Activated CD4-positive, alpha-beta T cell treated with anti-CD3 and anti-CD28 coated beads, Interleukin-10, Interleukin-2, amounts not matched to agents 100 ng/mL and 50 ng/mL, durations not matched to agents 16 hours and 8 hours (primary cell): ENCODE results near the gene SLC40A1.

Experiments used
- DNase-seq: peaks from one replicate; pipeline ENCODE4 v3.0.0-alpha.2; 2020

SLC40A1 gene

DNA sequence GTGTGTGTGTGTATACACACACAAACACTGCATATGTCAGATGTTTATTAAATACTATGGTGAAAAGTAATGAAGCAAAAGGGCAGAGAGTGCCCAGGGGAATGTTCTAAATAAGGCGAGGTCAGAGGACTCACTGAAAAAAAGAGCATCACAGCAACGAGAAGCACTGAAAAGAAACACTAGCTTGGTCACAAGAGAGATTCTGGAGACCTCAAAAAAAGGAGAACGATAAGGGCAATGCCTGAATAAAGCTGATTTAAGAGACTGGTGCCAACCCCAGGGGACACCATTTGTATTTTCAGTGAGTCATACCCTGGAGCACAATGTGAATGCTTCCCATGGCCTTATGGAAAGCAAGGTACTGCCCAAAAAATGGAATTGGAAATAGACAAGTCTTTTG is 14.5 kb downstream of the SLC40A1 start:
- DNase-seq = no peak

- no peak for DNase-seq
Observed at GRCh38 chr2:189561371-189562038, 19.1 kb downstream of the SLC40A1 start.

DNA sequence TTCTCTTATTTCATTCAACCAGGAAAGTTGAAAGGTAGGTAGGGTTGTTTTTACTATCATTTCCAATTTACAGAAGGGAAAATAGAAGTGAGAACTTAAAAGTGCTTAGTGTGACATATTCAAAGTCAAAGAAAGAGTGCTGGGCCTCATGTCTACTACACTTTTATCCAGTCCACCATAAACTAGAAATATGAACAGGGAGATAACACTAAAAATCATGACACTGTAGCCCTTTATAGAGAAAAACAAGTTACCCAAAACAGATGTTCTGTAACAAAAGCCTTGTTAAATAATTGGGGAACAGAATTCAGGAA is 20.4 kb downstream of the SLC40A1 start:
- no peak for DNase-seq

DNA sequence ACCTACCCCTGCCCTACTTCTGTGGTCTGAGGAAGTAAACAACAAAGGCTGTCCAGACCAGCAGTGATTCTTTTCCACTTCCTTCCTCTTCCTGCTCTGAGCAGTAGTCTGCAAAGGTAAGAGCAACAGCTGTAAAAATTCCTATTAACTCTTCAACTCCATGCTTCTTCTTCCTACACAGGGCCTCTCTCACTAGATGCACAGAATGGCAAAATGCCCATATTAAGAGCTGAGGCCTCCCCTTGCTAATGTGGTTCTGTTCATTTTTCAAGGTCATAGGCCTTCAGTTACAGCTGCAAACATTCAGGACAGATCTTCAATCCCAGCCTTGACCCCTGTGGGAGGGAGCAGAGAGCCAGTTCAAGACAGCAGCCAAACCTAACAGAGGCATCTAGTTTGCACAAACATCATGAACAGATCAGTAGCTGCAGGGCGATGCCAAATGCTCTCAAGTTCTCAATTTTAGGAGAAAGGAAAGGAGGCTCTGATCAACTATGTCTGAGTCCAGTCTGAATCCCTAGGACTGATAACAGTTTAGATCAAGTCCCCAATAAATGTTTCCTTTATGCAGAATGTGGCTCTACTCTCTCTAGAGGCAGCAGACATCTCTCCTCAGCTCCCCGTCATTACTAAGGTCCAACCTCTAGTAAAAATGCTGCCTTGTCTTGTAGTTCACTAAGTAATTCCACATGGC is 20.9 kb downstream of the SLC40A1 start:
- no peak for DNase-seq

- DNase-seq = no peak
Observed at GRCh38 chr2:189558516-189559272, 21.9 kb downstream of the SLC40A1 start.

DNA sequence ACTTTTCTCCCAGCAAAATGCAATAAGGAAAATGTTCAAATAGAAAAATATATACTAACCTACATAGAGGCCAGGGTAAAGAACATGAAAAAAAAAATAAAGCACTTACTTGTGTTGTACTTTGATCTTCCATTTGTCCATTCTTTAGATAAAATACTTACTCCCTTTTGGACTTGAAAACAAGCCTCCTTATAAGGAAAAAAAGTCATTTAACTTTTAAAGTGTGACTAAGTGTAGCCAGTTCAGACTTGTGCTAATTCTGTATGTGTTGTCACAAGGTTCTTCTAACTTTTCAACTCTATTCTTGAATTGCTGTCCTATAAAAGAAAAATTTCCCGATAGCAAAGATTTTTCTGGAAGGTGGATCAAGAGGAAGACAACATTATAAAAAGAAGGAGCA is 23.2 kb downstream of the SLC40A1 start:
- no peak for DNase-seq

- DNase-seq = no peak
Observed at GRCh38 chr2:189556526-189556925, 24.1 kb downstream of the SLC40A1 start.

DNA sequence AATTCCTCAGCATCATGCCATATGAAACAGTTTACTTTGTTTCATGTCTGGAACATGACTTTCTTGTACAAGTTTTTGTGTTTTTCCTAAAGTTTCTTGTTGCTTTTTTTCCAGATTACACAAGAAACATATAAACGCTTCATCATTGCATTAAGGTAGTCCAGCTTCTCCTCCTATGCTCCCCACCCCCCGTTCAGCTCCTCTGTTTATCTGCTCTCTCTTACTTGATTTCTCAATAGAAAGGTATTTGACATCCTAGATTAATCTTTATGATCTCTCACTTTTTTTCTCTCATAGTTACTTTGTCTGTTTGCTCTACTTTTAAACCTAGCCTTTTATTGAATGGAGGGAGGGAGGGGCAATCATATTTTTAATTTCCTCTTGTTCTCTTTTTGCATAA is 25.4 kb downstream of the SLC40A1 start:
- DNase-seq = no peak

DNA sequence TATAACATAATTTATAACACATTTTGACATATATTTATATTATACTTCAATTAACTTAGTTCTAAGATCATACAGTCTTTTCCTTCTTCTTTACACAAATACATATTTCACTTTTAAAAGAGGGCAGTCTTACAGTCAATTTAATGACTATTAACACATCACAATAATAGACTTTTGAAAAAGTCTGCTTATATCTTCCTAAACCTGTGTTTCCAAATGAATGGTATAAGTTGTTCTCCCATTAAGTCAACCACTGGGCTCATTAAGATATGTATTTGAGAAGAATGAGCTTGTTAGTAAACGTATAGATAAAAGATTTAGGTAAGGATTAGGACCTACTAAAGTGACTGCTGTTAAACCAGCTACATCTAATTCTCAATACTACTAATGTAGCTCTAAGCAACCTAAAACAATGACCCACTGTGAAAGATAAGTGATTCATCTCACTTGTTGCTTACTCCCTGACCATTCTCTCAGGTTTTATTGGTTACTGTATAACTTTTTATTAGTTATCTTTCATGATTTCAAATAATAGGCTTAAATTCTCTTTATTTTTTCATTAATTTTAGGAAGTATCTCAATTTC is 27.0 kb downstream of the SLC40A1 start:
- DNase-seq = no peak

DNA sequence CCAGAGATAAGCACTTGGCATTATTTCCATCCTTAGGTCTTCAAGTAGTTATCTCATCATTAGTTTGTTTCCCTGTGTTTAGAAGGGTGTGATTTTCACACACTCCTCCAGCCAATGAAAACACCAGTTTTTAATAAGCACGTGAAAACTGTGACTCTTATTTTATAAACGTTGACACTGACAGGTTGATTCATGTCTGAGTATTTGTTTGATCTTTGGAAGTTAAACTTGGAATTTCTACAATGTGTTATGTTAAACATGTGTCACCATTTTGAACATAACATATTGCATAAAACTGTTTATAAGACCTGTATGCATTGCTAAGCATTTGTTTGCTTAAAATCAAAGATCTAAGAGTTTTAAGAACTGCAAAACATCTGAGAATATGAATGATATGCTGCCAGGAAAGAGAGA is 27.6 kb downstream of the SLC40A1 start:
- DNase-seq = no peak

DNA sequence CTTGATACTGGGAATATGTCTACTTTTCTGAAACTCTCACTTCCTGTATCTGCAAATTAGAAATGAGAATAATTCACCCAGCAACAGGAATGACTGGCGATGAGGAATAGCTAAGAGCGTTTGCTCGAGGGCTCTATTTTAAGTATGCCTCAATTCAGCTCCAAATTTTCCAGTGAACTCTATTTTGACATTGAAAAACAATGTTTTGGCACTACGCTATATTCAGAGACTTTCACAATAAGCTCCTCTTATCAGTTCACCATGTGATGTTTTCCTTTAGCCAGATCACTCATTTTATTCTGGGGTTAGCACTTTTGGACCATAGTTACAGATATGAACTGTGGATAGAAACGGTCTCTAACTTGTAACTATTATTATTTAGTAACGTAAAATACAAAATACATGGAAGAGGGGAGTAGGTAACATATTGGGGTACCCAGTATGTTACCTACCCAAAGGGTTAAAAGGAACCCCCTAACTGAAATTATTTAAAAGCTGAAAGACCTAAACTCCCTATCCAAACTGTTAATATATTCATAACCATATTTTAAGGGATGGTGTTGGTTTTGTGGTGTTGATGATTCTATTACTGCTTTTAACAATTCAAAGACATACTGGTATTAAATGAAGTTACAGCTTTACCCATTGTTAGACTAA is 28.1 kb downstream of the SLC40A1 start:
- no peak for DNase-seq

- no peak for DNase-seq
Observed at GRCh38 chr2:189551808-189552207, 28.8 kb downstream of the SLC40A1 start.

DNA sequence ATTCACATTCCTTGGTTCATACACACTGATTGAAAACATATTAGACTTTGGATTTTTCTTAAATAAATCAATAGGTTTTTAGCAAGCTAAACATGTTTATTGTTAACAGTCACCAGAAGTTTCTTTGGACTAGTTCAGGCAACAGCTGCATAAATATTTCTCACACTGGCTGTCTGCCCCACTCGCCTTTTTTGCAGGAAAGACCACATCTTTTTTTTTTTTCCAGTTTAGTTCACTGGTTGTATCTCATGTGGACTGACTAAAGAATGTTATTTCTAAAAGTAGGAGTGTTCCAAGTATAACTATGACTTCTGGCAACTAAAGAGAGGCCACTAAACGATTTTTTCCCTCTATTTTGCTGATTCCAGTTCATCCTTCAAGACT is 31.1 kb downstream of the SLC40A1 start:
- DNase-seq = no peak

DNA sequence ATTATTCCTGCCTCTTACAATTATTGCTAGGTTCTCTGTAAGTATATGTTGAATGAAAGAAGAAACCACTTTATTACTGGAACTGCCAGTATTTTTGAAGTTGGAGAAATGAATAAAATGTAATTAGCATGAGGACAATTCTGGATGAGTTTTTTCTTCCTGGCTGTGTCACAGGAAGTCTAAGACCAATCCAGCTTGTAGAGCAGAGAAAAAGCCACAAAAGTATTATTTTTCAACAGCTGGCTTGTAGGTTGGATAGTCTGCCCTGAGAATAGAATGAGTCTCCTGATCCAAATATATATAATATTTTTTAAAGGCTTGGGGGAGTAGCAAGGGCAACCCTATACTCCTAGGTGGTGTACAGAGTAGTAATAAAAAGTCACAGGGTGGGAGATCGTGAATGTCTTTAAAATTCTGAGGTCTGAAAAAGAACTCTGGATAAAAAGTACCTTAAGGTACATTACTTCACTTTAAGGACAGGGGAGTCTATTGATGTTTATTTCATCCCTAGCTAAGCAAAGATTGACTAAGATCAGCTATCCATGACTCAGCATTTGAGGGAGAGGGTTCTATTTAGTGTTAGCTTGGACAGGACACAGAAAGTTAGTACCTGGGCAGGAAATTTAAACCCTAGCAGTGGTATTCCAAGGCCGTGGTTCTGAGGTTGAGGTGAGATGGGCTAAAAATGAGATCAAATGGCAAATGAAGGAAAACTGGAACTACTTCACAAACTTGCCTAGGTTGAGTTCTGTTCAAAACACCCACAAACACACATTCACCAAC is 31.7 kb downstream of the SLC40A1 start:
- DNase-seq = no peak

DNA sequence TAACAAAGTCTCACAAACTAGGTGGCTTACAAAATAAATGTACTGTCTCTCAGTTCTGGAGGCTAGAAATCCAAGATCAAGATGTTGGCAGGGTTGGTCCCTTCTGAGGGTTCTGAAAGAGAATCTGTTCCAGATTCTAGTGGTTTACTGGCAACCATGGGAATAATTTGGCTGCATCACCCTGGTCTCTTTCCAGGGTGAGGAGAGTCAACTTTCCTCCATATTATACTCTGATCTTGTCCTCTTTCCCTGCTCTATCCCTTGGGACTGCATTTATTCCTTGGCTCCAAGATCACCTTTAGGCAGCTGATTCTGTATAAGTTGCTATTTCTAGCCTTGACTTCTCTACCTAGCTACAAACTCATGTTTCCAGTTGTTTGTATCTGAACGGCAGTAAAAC is 35.2 kb downstream of the SLC40A1 start:
- no peak for DNase-seq

DNA sequence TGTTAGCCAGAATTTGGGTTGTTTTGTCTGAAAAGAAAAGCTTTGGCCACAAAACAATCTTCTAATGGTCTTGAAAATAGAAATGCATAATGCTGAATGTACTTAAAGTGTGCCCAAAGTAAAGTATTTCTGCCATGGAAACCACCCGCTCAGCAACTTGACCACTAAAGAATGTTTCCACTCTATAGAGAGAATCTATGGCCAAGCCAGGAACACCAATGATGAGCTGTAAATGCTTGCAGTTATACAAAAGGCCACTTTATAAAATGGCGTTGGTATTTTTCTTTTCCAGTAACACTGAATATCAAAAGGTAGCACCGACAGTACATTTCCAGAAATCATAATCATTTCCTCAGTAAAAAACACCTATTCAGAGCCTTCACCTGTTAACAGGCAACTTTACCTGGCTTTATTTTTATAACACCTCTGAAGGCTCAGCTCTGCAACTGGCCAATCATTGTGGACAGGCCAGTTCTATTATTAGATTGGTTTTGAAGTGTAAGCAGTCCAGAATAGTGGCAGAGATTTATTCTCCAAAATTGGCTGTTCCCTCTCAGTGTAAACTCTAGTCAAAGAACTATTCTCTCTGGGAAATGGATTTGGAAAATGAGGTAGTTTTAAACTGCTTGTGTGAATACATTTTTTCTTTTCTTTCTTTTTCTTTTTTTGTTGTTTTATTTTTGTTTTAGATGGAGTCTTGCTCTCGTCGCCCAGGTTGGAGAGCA is 36.1 kb downstream of the SLC40A1 start:
- DNase-seq = no peak

- no peak for DNase-seq
Observed at GRCh38 chr2:189543367-189543766, 37.2 kb downstream of the SLC40A1 start.

- DNase-seq = no peak
Observed at GRCh38 chr2:189542145-189542882, 38.3 kb downstream of the SLC40A1 start.

DNA sequence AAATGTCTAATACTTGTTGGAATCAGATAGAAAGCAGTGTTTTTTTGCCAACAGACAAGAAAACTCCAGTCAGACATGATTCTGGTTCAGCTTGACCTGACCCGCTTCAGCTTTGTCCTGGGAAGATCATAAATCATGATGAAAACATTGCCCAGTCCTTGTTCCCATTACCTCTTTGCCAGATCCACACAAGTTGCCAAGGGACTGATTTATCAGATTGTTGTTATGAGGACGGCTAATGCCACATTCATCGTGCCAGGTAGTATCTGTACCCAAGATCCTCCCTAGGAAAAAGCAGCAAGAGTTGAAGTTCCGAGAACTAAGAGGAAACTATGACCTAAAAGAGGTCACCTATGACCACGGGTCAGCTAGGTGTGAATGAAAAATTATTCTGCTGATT is 39.0 kb downstream of the SLC40A1 start:
- DNase-seq = no peak

GRCh38 chr2:189540551-189540950 is 40.0 kb downstream of the SLC40A1 start:
- DNase-seq = no peak

DNA sequence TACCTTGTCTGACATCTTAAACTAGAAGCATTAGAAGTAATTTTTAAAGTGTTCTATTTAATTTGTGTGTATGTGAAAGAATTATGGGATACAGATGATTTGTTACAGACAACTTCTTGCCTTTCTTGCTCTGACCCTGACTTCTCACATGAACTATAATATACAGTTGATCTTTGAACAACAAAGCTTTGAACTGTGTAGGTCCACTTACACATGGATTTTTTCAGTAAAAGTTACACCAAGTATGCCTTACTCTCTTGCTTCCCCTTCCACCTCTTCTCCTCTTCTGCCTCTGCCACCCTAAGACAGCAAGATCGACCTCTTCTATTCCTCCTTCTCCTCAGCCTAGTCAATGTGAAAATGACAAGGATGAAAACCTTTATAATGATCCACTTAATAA is 42.2 kb downstream of the SLC40A1 start:
- DNase-seq = no peak
